HG02763 (cell line): Measurements from ENCODE around the gene ASCC3.
"Not testable (repeated sequence)": the region's sequence is repeated elsewhere in the genome, so short reads cannot be mapped to it uniquely, and the experiment has no call there.

Experiments used
- ATAC-seq: cut with Tn5 transposase; IDR thresholded peaks from one replicate; pipeline ENCODE4 v1.9.1; 2021; ENCODE audit warnings: mild to moderate bottlenecking, moderate library complexity; ENCODE audit not compliant: unreplicated experiment

The ASCC3 gene

DNA sequence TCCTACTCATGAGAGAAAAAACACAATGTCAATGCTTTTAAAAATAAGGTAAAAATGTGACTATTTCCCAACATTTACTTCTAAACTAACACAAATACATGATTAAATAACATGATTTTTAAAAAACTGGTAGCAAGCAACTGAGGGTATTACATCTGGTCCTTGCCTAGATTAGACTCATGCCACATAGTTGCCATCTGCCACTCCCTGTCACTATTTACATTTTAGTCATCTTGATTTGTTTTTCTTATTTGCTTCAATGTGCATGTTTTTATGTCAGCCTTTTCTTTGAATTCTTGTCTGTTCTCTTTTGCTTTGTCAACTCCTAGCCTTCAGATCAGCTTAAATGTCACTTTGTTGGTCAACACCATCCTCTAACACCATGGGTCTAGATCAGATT is 209.4 kb downstream of the ASCC3 start:
- ATAC-seq = no peak

DNA sequence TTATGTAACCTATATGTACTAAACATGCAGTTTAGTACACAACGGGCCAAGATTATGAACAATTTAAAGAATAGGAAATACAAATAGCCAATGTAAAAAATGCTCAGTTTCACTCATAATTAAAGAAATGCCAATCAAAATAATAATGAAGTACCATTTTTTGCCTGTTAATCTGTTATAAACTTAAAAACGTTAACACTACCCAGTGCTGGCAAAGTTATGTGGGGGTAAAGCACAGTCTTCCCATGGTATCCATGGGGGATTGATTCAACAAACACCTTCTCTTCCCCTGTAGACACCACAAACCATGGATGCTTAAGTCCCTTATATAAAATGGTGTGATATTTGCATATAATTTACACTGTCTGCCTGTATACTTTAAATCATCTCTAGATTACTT is 211.1 kb downstream of the ASCC3 start:
- no peak for ATAC-seq

DNA sequence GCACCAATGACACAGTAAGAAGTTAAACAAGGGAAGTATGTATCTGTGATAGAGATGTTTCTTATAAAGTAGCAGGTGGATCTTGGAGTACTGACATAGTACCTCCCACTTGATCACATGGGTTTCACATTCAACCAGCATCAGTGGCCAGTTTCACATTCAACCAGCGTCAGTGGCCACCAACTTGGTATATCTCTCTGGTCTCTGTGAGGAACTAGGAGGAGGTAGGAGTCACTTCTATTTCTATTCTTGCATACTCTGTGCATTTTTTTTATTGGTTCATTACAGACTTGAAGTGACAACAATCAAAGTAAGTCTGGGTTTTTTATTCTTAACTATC is 216.1 kb downstream of the ASCC3 start:
- peak; percentile 100 for ATAC-seq

DNA sequence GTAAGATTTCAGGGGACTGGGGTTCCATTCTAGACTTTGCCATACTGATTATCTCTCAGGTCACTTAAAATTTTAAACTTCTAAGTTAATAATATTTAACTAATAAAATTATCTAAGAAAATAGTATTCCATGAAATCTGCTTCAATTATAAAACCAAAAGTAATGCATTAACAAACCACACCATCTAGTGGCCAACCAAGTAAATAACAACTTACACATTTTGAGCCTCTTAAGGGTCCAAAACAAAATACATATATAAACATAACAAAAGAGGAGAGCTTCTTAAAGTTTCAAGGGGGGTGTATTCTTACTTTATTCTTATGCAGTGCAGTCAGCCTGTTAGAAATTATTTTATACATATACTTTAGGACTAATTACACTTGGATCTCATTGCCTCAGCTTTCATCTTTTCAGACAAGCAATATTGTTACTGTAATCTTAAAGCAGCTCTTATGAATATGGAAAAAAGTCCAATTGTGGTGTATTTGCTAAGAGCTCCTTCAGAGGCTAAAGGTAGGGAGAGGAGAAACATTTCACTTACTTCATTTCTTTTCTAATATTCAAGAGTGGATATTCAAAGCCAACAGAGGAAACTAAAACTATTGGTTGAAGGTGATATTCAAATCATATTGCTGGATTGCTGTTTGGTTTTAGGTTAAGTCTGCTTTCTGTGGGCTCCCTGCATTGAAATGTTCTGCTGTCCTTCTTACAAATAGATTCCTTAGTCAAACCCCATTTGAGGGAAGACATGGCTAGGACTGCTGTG is 216.7 kb downstream of the ASCC3 start:
- peak; percentile 29 for ATAC-seq

DNA sequence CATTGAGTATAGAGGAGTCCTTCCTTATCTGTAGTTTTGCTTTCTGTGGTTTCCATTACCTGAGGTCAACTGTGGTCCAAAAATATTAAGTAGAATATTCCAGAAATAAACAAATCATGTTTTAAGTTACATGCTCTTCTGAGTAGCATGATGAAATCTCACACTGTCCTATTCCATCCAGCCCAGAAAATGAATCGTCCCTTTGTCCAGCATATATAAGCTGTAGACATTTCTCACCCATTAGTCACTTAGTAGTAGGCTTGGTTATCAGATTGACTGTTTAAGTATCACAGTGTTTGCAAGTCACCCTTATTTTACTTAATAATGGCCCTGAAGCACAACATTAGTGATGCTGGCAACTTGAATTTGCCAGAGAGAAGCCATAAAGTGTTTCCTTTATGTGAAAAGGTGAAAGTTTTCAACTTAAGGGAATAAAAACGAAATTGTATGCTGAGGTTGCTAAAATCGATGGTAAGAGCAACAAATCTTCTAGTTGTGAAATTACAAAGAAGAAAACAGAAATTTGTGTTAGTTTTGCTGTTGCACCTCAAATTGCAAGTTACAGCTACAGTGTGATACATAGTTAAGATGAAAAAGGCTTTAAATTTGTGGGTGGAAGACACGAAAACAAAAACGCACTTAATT is 217.8 kb downstream of the ASCC3 start:
- ATAC-seq = no peak

DNA sequence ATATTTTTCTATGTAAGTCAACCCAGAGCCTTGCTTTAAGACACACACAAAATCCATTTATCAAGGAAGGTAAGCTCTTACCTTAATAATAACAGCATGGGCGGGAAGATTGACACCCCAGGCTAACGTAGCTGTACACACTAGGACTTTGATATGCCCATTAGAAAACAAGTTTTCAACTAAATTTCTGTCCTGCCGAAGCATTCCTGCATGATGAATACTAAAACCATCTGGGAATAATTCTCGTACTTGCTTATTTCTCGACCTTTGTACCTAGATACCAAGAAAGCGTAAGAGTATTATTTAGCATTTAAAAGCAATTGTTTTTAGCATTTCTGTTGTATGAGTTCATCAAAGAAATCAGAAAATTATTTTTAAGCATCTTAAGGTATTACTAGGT is 218.9 kb downstream of the ASCC3 start:
- ATAC-seq = no peak

DNA sequence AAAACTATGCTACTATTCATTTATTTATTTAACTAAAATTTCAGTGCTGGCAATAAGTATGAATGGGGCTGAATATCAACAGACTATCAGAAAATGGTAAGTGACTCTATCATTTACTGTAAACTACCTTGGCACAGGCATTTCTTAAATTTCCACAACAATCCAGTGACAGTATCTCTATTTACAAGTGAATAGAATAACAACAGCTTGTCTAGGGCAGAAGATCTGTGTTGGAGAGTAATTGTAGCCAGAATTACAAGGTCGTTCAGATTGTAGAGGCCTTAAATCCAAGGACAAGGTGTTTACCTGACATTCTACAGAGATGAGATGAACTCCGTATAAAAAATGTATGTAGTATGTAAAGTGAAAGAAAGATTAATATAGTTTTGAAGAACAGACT is 222.6 kb downstream of the ASCC3 start:
- ATAC-seq = no peak

DNA sequence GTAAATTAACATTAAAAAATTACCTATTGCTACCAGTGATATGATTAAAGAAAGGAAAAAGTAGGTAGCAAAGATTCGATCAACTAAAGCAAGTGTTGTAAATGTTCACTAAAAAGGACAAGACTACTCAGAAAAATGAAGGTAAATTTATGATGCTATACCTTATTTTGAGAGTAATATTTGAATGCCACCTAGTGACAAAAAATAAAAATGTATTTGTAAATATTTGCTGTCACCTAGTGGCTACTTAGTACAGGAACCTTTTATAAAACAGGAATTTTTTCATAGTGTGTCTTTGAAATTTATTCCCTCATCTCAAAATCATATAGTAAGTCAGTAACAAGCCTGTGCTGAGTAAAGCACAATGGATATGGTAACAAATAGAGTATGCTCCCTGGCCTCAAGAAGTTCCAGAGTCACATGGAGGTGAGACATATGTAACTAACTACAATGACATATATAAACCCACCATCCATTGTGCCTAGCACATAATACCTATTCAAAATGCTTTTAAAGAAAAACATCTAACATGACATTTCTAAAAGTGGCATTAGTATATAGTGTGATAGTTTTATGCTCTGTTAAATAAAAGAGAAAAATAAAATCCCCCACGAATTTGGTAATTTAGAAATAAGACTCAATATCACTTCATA is 223.3 kb downstream of the ASCC3 start:
- no peak for ATAC-seq

DNA sequence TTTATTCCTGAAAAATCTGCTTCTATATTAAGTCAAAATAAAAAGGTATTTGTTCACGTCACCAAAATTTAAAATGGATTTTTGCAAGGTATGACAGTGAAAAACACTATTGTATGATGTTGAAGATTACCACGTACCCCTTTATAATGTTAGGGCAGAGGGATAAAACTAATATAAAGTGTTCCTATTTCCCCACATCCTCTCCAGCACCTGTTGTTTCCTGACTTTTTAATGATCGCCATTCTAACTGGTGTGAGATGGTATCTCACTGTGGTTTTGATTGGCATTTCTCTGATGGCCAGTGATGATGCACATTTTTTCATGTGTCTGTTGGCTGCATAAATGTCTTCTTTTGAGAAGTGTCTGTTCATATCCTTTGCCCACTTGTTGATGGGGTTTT is 240.0 kb downstream of the ASCC3 start:
- not testable (repeated sequence) for ATAC-seq

DNA sequence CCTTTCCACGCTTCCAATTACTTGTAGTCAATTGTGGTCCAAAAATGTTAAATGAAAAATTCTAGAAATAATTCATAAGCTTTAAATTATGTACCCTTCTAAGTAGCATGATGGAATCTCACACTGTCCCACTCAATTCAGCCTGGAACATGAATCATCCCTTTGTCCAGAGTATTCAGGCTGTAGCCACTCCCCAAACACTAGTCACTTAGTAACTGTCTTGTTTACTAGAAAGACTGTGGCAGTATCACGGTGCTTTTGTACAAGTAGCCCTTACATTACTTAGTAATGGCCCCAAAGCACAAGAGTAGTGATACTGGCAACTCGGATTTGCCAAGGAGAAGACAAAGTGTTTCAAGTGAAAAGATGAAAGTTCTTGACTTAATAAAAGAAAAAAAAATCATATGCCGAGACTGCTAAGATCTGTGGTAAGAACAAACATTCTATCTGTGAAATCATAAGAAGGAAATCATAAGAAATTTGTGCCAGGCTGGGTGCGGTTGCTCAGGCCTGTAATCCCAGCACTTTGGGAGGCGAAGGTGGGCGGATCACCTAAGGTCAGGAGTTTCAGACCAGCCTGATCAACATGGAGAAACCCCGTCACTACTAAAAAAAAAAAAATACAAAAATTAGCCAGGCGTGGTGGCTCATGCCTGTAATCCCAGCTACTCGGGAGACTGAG is 247.9 kb downstream of the ASCC3 start:
- no peak for ATAC-seq

DNA sequence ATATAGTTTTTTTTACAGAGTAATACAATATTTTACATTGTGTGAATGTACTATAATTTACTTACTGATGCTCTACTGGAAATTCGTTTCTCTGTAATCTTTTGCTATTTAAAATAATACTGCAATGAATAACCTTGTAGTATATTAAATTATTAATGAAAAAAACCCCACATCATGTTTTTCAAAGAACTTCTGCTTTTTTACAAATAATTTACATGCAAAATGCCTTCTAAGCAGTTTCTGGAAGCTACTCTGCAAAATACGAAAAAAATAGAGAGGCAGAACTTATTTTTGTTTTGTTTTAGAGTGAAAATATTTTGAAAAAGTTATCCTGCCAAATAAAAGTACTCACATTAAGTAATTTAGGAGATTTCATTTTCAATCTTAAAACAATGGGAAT is 250.6 kb downstream of the ASCC3 start:
- no peak for ATAC-seq

DNA sequence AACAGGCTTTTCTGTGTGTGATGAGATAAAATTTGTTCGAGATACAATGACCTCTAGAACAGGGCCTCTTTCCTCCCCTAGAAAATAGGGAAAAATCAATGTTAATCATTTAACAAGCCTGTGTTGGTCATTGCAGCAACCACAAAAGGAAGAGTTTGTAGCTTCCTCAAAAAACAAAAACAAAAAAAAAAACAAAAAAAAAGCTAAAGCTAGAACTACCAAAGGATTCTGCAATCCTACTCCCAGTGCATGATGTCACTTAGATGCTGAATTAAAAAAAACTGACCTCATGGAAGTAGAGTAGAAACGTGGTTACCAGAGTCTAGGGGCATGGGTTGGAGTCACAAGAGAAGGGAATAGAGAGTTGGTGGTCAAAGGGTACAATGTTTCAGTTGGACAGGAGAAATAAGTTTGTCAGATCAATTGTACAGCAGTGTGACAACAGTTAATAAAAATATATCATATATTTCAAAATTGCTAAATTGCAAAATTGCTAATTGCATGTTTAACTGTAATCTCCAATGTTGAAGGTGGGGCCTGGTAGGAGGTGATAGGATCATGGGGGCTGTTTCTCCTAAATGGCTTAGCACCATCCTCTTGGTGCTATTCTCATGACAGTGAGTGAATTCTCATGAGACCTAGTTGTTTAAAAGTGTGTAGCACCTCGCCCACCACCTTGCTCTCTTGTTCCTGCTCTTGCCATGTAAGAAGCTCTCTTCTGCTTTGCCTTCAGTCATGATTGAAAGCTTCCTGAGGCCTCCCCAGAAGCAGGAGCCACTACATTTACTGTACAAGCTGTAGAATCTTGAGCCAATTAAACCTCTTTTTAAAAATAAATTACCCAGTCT is 253.0 kb downstream of the ASCC3 start:
- ATAC-seq = no peak

DNA sequence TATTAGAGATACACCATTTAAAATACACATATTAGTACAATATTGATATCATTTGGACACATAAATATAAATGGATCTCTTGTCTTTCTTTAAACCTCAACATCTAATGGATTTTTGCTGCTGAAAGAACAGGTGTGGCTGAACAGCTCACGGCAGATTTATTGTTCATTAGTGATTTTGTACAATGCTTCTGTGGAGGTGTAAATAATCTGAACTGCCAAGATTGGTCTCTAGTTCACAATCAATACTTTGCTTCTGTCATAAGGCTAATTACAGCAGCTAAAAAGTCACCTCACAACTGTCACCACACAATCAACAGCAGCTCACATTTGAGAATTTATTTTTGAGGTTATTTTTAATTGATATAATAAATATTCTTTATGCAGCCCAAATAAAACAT is 254.4 kb downstream of the ASCC3 start:
- no peak for ATAC-seq

DNA sequence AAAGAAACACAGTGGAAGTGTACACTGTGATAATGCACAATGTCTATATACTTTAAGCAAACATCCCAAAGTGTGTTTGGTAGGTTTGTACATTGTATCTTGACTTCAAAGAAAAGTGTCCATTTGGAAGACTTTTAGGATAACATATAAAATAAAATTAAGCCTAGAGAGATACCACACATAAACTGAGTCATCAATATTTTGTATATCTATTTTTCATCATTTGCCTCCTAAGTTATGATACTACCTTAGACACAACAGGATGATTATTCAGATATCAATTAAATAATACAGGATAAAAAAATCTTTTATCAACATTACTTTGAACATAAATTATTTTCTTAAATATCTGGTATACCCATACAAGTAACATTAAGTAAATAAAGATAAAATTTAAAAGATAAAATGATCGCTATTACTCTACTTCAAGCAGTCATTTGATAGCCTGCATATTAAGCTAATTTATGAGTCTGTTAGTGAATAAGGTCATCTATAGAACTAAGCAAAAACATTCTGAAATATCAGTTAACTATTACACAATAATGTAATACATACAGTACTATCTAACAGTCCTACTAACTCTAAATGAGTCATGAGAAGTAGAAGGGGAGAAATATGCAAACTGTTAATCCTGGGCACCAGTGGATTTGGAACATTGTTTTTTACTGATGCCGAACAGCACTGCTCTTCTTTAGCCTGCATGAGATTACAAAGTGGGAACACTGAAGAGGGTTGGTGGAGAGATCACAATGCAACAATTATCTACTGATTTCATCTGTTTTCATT is 258.0 kb downstream of the ASCC3 start:
- no peak for ATAC-seq

DNA sequence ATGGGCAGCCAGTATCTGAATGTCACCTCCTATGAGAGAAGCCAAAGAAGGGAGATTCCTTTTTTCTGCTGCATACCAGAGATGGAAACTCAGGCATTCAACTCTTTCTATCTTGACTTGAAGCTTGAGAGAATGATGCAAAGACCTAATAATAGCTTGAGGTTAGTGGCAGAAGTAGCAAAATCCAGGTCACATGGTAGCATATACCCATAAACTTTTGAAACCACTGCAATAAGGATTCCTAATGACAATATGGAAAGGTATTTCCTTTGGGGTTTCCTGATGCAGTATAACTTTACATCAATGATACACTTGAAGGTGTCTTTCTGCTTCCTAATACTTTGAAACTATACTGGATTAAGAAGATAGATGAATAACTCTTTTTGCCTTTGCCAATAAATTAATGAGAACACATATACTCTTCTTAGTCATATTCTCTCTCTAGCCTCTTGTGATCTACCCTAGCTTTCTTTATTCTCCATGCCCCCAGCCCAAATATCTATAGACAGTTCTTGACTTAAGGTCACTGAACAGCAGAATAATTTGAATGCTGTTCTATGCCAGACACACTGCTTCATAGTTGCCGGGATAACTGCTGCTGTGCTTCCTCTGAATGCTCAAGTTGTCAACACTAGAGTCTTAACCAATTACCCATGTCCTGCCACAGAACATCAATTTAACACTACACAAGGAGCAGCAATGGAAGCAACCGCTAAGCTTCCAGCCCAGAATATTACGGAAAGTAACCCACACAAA is 260.9 kb downstream of the ASCC3 start:
- no peak for ATAC-seq

DNA sequence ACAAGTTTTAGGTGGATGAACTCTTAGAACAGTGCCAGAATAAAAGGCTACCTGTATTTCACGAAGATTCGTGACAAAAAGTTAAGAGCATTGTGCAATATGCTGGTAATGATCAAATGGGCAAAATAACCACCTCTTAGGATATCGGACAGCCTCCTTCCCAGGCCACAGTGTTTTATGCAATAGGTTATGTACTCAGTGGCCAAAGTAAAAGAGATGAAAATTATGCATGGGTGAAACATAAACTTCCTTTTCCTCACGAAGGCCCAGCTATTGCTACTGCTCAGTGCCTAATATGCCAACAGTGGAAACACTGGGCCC is 262.8 kb downstream of the ASCC3 start:
- ATAC-seq = no peak

DNA sequence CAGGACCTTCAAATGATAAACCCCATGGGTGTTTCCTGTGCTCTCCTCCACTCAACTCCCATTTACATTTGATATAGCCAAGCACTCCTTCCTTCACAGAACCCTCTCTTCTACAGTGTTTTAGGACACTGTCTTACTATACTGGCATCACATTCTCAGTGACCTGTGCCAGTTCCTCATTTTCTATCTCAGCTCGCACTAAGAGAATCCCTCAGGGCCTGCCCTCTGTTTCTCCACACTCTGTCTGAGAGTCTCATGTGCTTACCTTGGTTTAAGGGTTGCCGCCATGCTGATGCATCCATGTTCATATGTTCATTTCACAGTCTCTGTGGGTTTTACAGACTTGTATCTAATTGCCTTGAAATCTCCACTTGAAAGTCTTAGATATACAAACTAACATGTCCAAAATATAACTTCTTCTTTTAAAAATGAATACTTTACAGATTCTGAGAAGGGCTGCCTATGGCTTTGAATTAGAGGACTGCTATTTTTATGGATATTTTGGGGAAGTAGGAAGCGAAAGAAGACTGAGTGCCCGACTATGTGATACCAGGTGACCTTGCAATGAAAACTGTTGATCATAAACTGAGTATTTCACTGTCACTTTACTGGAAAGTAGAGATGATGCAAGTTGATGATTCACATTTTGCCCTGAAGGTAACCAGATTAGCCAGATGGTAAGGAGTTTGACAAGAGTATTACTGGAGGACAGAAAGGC is 263.3 kb downstream of the ASCC3 start:
- ATAC-seq = no peak

DNA sequence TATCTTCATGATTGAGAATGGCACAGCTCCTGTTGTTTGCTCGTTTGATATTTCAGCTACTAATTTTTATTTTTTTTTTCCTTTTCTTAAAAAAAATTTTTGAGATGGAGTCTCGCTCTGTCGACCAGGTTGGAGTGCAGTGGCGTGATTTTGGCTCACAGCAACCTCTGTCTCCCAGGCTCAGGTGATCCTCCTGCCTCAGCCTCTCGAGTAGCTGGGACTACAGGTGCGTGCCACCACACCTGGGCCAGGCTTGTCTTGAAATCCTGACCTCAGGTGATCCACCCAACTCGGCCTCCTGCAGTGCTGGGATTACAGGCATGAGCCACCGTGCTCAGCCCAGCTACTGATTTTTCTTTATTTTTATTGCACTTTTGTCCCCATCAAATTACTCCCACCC is 266.2 kb downstream of the ASCC3 start:
- ATAC-seq = no peak

DNA sequence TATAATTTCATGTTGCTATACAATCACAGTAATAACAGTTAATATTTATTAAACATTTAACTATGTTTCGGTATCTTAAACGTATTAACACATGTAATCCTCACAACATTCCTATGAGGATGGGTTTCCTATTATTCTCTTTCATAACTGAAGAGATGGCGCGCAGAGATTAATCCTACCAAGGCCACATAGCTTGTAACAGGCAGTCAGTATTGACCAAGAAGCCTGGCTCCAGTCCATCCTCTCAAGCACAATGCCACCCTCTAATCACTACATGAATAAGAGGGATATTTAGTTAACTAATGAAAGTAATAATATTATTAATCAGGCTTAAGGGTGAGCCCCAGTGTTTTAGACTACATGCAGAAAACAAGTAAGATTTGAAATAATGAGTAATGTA is 266.7 kb downstream of the ASCC3 start:
- ATAC-seq = no peak
